Fibroblast of mammary gland (primary cell): ENCODE data around the gene CABLES1.

Source experiments
- DNase-seq: peaks from one replicate; pipeline ENCODE4 v3.0.0-alpha.2; 2010; ENCODE audit warnings: low read depth
- H3K4me3 ChIP-seq: 2 replicates; pipeline ENCODE4 v1.5.1; 2011; ENCODE audit warnings: low read depth, mild to moderate bottlenecking, low read length, moderate library complexity; ENCODE audit not compliant: control insufficient read depth
- CTCF ChIP-seq: conservative IDR thresholded peaks from 2 replicates; pipeline ENCODE4 v1.5.1; 2011; ENCODE audit warnings: low read depth, low read length, inconsistent platforms; ENCODE audit not compliant: control insufficient read depth, insufficient read depth

The CABLES1 gene

GRCh38 chr18:23235336-23235735, 100.1 kb downstream of the CABLES1 start:
- H3K4me3 ChIP-seq, result no peak overlapping the region
- DNase-seq, result no peak
- no peak for TF ChIP-seq CTCF

- DNase-seq, result no peak
- TF ChIP-seq CTCF, result no peak
- no peak overlapping the region for H3K4me3 ChIP-seq
Observed at GRCh38 chr18:23235860-23236259, 100.6 kb downstream of the CABLES1 start.

GRCh38 chr18:23236876-23237468, 101.7 kb downstream of the CABLES1 start:
- H3K4me3 ChIP-seq, result no peak overlapping the region
- no peak for TF ChIP-seq CTCF
- no peak for DNase-seq

- DNase-seq, result peak; percentile 56
- peak overlapping the region; percentile 17 for H3K4me3 ChIP-seq
- peak; percentile 41 for TF ChIP-seq CTCF
Observed at GRCh38 chr18:23237524-23238151, 102.4 kb downstream of the CABLES1 start.

- H3K4me3 ChIP-seq, result peak overlapping the region; percentile 17
Observed at GRCh38 chr18:23238152-23238531, 102.9 kb downstream of the CABLES1 start.

GRCh38 chr18:23238651-23239349, 103.5 kb downstream of the CABLES1 start:
- no peak overlapping the region for H3K4me3 ChIP-seq
- DNase-seq, result no peak
- TF ChIP-seq CTCF, result no peak

More at GRCh38 chr18:23238152-23238531, 102.9 kb downstream of the CABLES1 start:
- peak; percentile 92 for DNase-seq
- no peak for TF ChIP-seq CTCF
